ENCODE results near the gene PNMA6E.

The PNMA6E gene

DNA sequence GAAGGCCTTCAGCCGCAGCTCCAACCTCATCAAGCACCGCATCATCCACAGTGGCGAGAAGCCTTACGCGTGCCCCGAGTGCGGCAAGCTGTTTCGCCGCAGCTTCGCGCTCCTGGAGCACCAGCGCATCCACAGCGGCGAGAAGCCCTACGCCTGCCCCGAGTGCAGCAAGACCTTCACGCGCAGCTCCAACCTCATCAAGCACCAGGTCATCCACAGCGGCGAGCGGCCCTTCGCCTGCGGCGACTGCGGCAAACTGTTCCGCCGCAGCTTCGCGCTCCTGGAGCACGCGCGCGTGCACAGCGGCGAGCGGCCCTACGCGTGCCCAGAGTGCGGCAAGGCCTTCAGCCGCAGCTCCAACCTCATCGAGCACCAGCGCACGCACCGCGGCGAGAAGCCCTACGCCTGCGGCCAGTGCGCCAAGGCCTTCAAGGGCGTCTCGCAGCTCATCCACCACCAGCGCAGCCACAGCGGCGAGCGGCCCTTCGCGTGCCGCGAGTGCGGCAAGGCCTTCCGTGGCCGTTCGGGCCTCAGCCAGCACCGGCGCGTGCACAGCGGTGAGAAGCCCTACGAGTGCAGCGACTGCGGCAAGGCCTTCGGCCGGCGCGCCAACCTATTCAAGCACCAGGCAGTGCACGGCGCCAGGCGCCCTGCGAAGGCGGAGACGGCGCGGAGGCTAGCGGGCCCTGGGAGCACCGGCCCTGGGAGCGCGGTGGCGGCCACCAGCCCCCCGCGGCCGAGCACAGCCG is 19.9 kb upstream of the PNMA6E start:
- TF ChIP-seq, protein P1, sequence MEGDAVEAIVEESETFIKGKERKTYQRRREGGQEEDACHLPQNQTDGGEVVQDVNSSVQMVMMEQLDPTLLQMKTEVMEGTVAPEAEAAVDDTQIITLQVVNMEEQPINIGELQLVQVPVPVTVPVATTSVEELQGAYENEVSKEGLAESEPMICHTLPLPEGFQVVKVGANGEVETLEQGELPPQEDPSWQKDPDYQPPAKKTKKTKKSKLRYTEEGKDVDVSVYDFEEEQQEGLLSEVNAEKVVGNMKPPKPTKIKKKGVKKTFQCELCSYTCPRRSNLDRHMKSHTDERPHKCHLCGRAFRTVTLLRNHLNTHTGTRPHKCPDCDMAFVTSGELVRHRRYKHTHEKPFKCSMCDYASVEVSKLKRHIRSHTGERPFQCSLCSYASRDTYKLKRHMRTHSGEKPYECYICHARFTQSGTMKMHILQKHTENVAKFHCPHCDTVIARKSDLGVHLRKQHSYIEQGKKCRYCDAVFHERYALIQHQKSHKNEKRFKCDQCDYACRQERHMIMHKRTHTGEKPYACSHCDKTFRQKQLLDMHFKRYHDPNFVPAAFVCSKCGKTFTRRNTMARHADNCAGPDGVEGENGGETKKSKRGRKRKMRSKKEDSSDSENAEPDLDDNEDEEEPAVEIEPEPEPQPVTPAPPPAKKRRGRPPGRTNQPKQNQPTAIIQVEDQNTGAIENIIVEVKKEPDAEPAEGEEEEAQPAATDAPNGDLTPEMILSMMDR (IDR thresholded peaks at IDR 0.05; ENCODE audit: low read depth, low read length), result no peak
- H3K4me3 ChIP-seq (ENCODE audit: low read depth, low read length), result no peak overlapping the region

DNA sequence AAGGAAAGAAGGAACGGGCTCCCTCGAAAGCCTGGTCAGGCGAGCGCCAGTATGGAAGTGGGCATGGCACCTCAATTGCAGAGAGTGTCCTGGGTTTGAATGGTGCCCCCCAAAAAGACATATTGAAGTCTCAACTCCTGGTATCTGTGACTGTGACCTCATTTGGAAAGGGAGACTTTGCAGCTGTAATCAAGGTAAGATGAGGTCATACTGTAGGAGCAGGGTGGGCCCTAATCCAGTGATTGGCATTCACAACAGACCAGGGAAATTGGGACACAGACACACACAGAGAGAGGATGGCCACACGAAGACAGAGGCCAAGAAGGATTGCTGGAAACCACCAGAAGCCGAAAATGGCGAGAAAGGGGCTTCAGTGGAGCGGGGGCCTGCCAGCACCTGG is 16.5 kb upstream of the PNMA6E start:
- TF ChIP-seq, protein P1 (IDR thresholded peaks at IDR 0.05; ENCODE audit: low read depth, low read length), result no peak
- H3K4me3 ChIP-seq (ENCODE audit: low read depth, low read length), result no peak overlapping the region

DNA sequence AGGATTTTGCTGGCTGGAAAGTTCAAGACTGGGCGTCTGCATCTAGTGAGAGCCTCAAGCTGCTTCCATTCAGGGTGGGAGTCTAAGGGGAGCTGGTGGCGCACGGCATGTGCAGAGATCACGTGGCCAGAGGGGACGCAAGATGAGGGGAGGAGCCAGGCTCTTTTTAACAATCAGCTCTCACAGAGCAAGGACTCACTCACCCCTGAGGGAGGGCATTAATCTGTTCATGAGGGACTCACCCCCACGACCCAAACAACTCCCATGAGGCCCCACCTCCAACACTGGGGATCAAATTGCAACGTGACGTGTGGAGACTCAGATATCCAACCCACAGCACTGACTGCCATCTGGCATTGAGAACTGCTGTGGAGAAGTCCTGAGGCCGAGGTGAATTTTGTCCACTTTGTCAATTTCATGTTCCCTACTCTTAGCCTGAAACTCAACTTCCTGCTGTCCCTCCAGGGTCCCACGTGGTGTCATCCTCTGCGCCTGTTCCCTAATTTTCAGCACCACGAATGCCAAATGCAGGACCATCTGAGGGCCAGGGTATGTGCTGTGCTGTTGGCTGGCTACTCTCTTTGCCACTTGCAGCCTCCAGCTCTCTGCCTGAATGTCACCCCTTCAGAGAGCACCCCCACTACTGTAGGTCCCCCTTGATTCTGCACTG is 15.8 kb upstream of the PNMA6E start:
- H3K4me3 ChIP-seq (ENCODE audit: low read depth, low read length), result no peak overlapping the region
- TF ChIP-seq, protein P1 (IDR thresholded peaks at IDR 0.05; ENCODE audit: low read depth, low read length), result no peak

DNA sequence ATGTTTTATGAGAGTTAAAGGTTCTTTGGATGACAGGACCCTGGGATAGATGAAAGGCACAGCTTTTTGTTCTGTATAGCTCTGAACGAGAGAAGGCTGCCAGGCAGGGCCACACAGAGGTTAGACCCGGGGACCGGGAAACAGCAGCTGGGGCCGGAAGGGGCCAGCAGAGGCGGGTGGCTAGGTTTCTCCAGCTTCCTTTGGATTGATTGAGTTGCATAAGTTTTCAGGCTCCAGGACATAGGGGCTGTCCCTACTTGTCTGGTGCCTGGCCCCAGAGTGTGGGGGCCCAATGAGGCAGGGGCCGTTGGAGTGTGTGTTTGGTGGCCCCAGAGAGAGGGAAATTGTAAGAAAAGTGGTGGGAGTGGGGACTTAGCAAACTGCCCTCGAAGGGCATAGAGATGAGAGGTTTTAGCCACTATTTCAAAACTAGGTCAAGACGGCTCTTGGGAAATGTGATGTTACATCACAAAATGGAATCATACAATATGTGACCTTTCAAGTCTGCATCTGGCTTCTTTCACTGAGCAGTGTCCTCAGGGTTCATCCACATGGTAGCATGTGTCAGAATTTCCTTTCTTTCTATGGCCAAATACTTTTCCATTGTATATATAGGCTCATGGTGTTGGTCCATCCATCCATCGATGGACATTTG is 13.8 kb upstream of the PNMA6E start:
- no peak overlapping the region for H3K4me3 ChIP-seq (ENCODE audit: low read depth, low read length)
- TF ChIP-seq, protein P1 (IDR thresholded peaks at IDR 0.05; ENCODE audit: low read depth, low read length), result no peak

DNA sequence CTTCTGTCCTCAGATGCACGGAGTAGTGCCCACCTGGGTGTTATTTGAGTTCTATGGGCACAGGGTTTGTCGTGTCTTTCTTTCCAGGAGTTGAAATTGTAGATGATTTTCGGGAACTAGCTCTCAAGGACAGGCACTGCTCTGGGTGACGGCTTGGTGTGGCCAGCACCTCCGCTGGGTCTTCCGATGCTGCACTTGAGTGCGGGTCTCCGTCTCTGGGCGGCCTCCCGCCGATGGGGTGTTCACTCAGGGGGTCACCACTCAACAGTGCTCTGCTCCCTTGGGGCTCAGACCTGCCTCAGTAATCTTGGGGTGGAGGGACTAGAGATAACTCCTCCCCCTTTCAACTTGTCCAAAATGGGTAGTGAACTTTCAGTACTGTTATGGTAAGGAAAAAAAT is 12.6 kb upstream of the PNMA6E start:
- no peak overlapping the region for H3K4me3 ChIP-seq (ENCODE audit: low read depth, low read length)
- TF ChIP-seq, protein P1 (IDR thresholded peaks at IDR 0.05; ENCODE audit: low read depth, low read length), result no peak

DNA sequence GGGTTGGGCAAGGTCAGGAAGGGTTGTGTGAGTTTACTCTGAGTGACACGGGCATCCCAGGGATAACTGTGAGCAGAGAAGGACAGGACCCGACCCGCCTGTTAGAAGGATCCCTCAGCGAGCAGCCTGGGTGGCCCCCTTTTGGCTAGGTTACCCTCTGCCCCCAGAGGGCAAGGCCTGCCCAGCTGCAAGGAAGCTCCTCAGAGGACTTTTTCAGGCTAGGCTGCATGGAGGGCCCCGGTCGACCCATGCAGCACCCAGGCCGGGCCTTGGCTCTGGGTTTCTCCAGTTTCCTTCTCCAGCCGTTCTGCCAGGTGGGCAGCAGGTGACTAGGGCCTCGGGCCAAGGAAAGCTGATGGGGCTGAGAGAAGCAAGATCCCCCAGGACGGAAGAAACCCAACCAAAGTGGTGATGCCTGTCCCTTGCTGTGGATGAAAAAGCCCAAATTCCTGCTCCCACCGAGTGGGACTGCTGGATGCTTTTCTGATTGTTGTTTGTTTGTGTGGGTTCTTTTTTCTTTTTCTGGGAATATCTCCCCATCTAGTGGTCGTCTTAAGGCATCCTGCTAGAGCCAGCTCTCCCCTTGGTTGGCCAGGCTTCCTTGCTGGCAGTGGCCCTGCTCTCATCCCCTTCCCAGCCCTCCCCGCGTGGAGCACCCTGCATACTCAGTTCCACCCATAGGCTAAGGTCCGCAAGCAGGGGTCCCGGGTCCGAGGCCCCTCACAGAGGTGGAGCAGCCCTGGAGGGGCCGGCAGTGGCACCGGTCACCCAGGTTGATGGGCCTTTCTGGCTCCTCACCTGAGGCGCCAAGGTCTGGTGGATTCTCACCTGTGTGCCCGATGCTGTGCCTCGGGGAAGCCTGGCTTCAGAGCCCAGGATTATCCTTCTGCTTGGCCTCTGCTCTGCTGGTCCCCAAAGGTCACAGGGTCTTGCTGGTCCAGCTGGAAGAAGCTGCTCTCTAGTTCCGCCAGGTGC is 11.9 kb upstream of the PNMA6E start:
- TF ChIP-seq, protein P1 (IDR thresholded peaks at IDR 0.05; ENCODE audit: low read depth, low read length), result no peak
- H3K4me3 ChIP-seq (ENCODE audit: low read depth, low read length), result no peak overlapping the region

Data from WI38 (cell line).